ENCODE data around the gene IER2.
"Not testable (repeated sequence)": the region's sequence is repeated elsewhere in the genome, so short reads cannot be mapped to it uniquely, and the experiment has no call there.

The IER2 gene

DNA sequence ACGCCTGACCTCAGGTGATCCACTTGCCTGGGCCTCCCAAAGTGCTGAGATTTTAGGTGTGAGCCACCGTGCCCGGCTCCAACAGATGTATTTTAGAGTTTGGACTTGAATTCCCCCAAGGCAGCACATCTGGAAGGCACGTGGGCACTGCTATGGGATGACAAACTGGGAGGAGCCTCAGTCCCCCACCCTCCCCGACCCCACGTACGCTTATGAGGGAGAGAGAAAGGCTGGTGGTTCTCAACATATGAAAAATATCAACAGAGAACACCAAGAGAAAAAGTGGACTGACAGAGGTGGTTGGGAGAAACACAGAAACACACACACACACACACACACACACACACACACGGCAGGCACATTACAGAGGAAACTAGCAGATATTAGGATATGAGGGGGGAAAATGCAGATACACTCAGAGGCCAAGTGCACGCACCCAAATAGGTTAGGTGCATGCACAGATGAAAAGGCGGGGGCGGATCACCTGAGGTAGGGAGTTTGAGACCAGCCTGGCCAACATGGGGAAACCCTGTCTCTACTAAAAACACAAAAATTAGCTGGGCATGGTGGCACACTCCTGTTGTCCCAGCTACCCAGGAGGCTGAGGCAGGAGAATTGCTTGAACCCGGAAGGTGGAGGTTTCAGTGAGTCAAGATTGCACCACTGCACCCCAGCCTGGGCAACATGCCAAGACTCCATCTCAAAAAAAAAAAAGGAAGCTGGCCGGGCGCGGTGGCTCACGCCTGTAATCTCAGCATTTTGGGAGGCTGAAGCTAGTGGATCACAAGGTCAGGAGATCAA is 3.2 kb upstream of the IER2 start:
- no peaks in the 10 kb centered on the region for H3K27me3 Mint-ChIP-seq (ENCODE audit: low read depth)
- no peak overlapping the region for H3K27ac Mint-ChIP-seq
- no peak for DNase-seq (ENCODE audit: low spot score)
- no peaks in the 10 kb centered on the region for H3K9me3 Mint-ChIP-seq
- H3K36me3 Mint-ChIP-seq (ENCODE audit: low read depth): peaks cover 12% of the 10 kb centered on the region
- H3K4me3 Mint-ChIP-seq: peak overlapping the region; percentile 54
- peaks cover 18% of the 10 kb centered on the region for H3K4me1 Mint-ChIP-seq (ENCODE audit: low read depth)

DNA sequence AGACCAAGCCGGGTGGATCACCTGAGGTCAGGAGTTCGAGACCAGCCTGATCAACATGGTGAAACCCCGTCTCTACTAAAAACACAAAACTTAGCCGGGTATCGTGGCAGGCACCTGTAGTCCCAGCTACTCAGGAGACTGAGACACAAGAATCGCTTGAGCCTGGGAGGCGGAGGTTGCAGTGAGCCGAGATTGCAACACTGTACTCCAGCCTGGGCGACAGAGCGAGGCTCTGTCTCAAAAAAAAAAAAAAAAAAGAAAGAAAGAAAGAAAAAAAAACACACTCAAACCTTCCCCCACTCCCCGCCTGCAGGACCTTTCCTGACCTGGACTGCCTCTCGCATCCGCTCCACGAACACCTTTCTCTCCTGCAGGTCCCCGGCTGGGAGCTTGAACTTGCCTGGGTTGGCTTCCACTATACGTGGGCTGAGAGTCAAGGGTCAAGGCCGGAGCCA is 1.0 kb upstream of the IER2 start:
- DNase-seq (ENCODE audit: low spot score); H3K9me3 Mint-ChIP-seq; H3K27me3 Mint-ChIP-seq (ENCODE audit: low read depth): not testable (repeated sequence)
- Mint-ChIP-seq H3K36me3 (ENCODE audit: low read depth) (peaks cover 22% of the 10 kb centered on the region), H3K27ac (peak overlapping the region; percentile 57), H3K4me3 (peak overlapping the region; percentile 92), H3K4me1 (ENCODE audit: low read depth) (peaks cover 18% of the 10 kb centered on the region)

DNA sequence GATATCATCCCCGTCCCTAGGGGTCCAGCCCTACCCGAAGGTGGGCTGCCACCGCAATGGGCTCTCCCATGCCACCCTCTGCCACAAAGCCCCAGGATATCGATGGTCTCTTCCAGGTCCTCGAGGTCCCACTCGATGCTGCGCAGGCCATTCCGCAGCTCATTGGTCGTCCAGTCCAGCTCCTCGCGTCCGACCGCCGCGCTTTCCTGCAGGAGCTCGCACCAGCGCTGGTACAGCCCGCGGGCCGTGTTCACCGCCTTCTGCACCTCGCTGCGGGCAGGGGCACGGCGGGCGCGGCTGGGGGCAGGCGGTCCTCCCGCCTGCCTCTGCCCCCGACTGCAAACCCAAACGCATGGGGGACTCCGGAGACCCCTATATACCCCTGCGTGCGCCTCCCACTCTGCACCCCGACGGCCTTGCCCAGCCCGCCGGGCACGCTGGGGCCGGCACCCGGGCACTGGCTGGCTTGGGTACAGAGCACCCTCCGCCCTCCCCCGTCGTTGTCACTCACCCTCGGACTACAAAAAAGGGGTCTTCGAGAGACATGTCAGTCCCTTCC is 504 bp upstream of the IER2 start:
- DNase-seq (ENCODE audit: low spot score): peak; percentile 41
- H3K27me3 Mint-ChIP-seq (ENCODE audit: low read depth): peaks cover 6% of the 10 kb centered on the region
- no peaks in the 10 kb centered on the region for H3K9me3 Mint-ChIP-seq
- H3K4me3 Mint-ChIP-seq: peak overlapping the region; percentile 92
- H3K36me3 Mint-ChIP-seq (ENCODE audit: low read depth): peaks cover 27% of the 10 kb centered on the region
- H3K27ac Mint-ChIP-seq: peak overlapping the region; percentile 82
- peaks cover 18% of the 10 kb centered on the region for H3K4me1 Mint-ChIP-seq (ENCODE audit: low read depth)

DNA sequence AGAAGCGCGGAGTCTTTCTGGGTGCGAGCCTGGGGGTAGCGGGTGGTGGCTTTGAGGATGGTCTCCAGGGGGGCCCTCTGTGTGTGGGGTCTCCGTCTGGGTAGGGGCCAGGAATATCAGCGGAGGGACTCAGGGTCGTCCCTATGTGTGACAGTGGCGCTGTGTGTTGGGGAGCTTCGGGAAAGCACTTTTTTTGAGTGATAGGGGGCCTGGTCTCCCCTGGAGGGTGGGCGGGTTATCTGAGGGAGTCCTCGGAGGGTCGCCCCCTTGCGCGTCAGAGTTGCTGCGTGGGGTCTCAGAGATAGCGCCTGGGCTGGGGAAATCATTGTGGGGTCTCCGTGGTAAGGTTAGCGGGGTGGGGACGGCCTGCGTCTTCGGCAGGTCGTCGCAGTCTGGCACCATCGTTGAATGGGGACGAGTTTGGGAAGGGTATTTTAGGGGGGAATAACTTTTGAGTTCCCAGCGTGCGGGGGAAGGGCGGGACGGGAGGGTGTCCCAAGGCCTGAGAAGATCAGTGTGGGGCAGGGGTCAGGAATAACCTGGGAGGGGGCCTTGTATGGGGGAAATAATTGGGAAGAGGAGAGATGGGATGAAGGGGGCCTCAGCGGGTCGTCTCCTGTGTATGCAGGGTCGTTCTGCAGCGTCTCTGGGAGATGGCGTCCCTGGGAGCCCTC is 857 bp downstream of the IER2 start:
- DNase-seq (ENCODE audit: low spot score): no peak
- H3K9me3 Mint-ChIP-seq: no peaks in the 10 kb centered on the region
- peak overlapping the region; percentile 92 for H3K4me3 Mint-ChIP-seq
- H3K36me3 Mint-ChIP-seq (ENCODE audit: low read depth): peaks cover 33% of the 10 kb centered on the region
- peak overlapping the region; percentile 82 for H3K27ac Mint-ChIP-seq
- peaks cover 20% of the 10 kb centered on the region for H3K4me1 Mint-ChIP-seq (ENCODE audit: low read depth)
- peaks cover 6% of the 10 kb centered on the region for H3K27me3 Mint-ChIP-seq (ENCODE audit: low read depth)

DNA sequence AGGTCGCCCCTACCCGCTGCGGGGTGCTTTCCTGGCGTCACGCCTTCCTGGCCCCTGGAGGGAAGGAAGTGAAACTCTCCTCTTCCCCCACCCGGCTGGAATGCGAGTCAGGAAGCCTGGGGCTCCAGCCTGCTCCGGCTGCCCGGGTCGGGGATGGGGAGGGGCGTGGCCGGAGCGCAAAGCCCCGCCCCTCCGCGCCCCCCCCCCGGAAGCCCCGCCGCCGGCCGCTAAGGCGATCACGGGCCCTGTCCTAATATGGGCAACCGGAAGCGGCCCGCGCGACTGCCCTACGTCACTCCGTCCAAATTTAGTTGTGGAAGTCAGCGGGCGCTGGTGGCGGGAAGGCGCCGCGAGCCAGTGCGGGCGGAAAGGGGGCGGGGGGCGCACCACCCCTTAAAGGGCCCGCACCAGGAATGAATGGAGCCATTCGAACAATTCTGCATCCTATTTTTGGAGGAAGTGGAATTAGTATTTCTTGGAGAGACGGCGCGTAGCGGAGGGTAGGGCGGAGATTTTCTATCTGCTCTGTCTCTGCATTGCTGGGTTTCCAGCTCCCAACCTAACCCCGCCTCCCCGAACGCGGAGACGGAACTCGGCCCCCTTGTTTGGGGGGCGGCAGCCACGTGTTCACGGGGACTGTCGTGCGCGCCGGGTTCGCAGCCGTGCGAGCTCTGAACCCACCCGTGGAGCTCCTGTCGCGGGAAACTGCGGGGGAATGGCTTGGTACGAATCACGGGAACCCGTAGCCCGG is 1.6 kb downstream of the IER2 start:
- H3K4me1 Mint-ChIP-seq (ENCODE audit: low read depth): peaks cover 27% of the 10 kb centered on the region

DNA sequence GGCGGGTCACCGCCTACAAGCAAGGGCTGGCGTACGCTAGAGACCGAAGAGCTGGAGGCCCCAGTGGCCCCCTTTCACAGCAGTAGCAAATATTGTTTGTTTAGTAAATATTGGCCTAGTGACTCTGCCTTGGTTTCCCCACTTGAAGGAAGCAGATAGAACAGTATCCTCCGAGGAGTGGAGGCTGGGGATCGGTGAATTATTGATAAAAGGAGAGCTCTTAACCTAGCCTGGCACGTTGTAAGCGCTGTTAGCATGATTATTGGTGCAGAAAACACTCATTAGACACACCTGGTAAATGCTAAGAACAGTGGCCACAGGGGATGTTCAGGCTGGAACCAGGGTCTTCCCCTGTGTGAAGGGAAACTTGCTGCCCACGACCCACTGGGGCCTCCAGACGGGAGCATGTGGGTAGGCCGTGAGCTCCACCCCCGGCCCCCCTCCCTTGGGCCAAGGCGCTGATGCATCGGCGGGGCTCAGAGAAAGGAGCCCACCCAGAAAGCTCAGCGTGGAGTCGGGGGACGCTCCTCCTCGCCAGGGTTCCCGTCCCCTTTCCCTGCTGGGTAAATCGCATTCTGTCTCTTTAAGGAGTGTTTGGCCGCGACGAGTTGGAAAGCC is 2.3 kb downstream of the IER2 start:
- no peak for DNase-seq (ENCODE audit: low spot score)
- H3K27me3 Mint-ChIP-seq (ENCODE audit: low read depth): peaks cover 6% of the 10 kb centered on the region
- H3K9me3 Mint-ChIP-seq: no peaks in the 10 kb centered on the region
- peaks cover 30% of the 10 kb centered on the region for H3K4me1 Mint-ChIP-seq (ENCODE audit: low read depth)
- H3K36me3 Mint-ChIP-seq (ENCODE audit: low read depth): peaks cover 30% of the 10 kb centered on the region
- H3K4me3 Mint-ChIP-seq: peak overlapping the region; percentile 92
- H3K27ac Mint-ChIP-seq: peak overlapping the region; percentile 99

More for the DNA sequence above, 1.6 kb downstream of the IER2 start:
- peak; percentile 96 for DNase-seq (ENCODE audit: low spot score)
- Mint-ChIP-seq H3K27ac (peak overlapping the region; percentile 99), H3K9me3 (no peaks in the 10 kb centered on the region), H3K4me3 (peak overlapping the region; percentile 92), H3K36me3 (ENCODE audit: low read depth) (peaks cover 33% of the 10 kb centered on the region), H3K27me3 (ENCODE audit: low read depth) (peaks cover 6% of the 10 kb centered on the region)

DNA sequence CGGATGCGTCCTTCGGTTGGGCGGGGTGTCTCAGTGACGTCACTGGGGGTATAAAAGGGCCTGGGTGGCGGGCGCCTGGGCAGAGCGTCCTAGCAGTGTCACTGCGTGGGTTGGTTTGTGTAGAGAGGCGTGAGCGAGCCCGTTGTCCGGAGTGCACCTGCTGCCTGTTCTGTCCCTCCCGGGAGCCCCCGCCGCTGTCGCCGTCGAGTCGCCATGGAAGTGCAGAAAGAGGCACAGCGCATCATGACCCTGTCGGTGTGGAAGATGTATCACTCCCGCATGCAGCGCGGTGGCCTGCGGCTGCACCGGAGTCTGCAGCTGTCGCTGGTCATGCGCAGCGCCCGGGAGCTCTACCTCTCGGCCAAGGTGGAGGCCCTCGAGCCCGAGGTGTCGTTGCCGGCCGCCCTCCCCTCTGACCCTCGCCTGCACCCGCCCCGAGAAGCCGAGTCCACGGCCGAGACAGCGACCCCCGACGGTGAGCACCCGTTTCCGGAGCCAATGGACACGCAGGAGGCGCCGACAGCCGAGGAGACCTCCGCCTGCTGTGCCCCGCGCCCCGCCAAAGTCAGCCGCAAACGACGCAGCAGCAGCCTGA is 2.9 kb downstream of the IER2 start:
- DNase-seq (ENCODE audit: low spot score): peak; percentile 96
- no peaks in the 10 kb centered on the region for H3K9me3 Mint-ChIP-seq
- H3K27me3 Mint-ChIP-seq (ENCODE audit: low read depth): peaks cover 6% of the 10 kb centered on the region
- H3K27ac Mint-ChIP-seq: peak overlapping the region; percentile 99
- peaks cover 35% of the 10 kb centered on the region for H3K4me1 Mint-ChIP-seq (ENCODE audit: low read depth)
- peak overlapping the region; percentile 92 for H3K4me3 Mint-ChIP-seq
- peaks cover 30% of the 10 kb centered on the region for H3K36me3 Mint-ChIP-seq (ENCODE audit: low read depth)

- DNase-seq (ENCODE audit: low spot score): no peak
- H3K9me3 Mint-ChIP-seq: no peaks in the 10 kb centered on the region
- H3K27me3 Mint-ChIP-seq (ENCODE audit: low read depth): peaks cover 6% of the 10 kb centered on the region
- H3K4me3 Mint-ChIP-seq: peak overlapping the region; percentile 92
- peak overlapping the region; percentile 99 for H3K27ac Mint-ChIP-seq
- H3K36me3 Mint-ChIP-seq (ENCODE audit: low read depth): peaks cover 32% of the 10 kb centered on the region
- peaks cover 38% of the 10 kb centered on the region for H3K4me1 Mint-ChIP-seq (ENCODE audit: low read depth)
Observed at GRCh38 chr19:13153569-13154240, 3.5 kb downstream of the IER2 start.

GRCh38 chr19:13154241-13154778 is 4.1 kb downstream of the IER2 start:
- Mint-ChIP-seq H3K4me3 (peak overlapping the region; percentile 92), H3K27ac (peak overlapping the region; percentile 99), H3K4me1 (ENCODE audit: low read depth) (peaks cover 37% of the 10 kb centered on the region), H3K9me3 (no peaks in the 10 kb centered on the region), H3K27me3 (ENCODE audit: low read depth) (peaks cover 6% of the 10 kb centered on the region), H3K36me3 (ENCODE audit: low read depth) (peaks cover 32% of the 10 kb centered on the region)
- DNase-seq (ENCODE audit: low spot score): peak; percentile 78

DNA sequence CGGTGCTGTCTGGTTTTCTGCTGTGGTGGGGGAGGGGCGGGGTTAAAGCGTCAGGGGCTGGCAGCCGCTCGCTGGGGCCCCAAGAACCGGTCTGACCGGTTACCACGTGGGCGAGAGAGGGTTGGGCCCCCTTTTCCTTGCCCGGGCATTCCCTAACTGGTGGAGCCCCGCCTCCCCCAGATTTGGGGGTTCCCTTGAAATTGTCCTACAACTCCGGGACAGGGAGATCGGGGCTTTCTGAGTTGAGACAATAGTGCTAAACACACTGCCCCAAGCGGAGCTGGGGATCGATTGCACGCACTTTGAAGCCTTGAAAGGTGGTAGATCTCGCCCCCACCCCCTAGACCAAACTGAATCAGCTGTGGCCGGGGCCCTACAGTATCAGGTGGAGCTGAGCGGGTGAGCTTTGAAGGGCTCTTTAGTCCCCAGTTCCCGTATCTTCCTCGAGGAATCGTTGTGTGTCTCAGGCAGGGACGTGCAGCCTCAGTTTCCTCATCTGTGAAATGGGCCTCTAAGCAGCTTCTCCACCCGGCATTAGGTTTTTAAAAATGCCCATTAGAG is 4.8 kb downstream of the IER2 start:
- Mint-ChIP-seq H3K4me3 (peak overlapping the region; percentile 92), H3K4me1 (ENCODE audit: low read depth) (peaks cover 37% of the 10 kb centered on the region), H3K9me3 (no peaks in the 10 kb centered on the region), H3K36me3 (ENCODE audit: low read depth) (peaks cover 32% of the 10 kb centered on the region), H3K27ac (peak overlapping the region; percentile 99), H3K27me3 (ENCODE audit: low read depth) (peaks cover 6% of the 10 kb centered on the region)
- peak; percentile 83 for DNase-seq (ENCODE audit: low spot score)

- peaks cover 32% of the 10 kb centered on the region for H3K36me3 Mint-ChIP-seq (ENCODE audit: low read depth)
- H3K27me3 Mint-ChIP-seq (ENCODE audit: low read depth): peaks cover 6% of the 10 kb centered on the region
- peak; percentile 85 for DNase-seq (ENCODE audit: low spot score)
Observed at GRCh38 chr19:13155472-13156359, 5.5 kb downstream of the IER2 start.

More at GRCh38 chr19:13155472-13156359, 5.5 kb downstream of the IER2 start:
- Mint-ChIP-seq H3K9me3 (no peaks in the 10 kb centered on the region), H3K27ac (peak overlapping the region; percentile 99), H3K4me1 (ENCODE audit: low read depth) (peaks cover 38% of the 10 kb centered on the region), H3K4me3 (peak overlapping the region; percentile 92)
